ENCODE results near the gene ARF4.

The ARF4 gene

GRCh38 chr3:57544181-57545125 is 52.7 kb downstream of the ARF4 start, which contains the start of gene DNAH12:
Gene DNAH12, minus strand, starts transcription at chr3:57544344. Its CDS starts 1,474 bp downstream, at chr3:57542870.
- H3K9me3 ChIP-seq (replicated peaks; ENCODE audit: insufficient read depth, low read length), result no peaks in the 10 kb centered on the region
- no peaks in the 10 kb centered on the region for H3K36me3 ChIP-seq (replicated peaks; ENCODE audit: insufficient read depth, low read length)
- no peaks in the 10 kb centered on the region for H4K20me1 ChIP-seq (ENCODE audit: insufficient read depth, low read length)
- H3K9me2 ChIP-seq (replicated peaks; ENCODE audit: insufficient read depth, low read length), result no peaks in the 10 kb centered on the region
- no peak within 1 kb of the TSS for H3K4me3 ChIP-seq (ENCODE audit: low read length)
- H2AFZ ChIP-seq (ENCODE audit: low read length), result no peak within 1 kb of the TSS
- DNase-seq, result no peak
- TF ChIP-seq CTCF (IDR thresholded peaks at IDR 0.05; ENCODE audit: low read length) (no peak), EZH2 (optimal IDR thresholded peaks at IDR 0.05; ENCODE audit: low read depth, low read length) (no peak), EZH2phosphoT487 (IDR thresholded peaks at IDR 0.05; ENCODE audit: low read length) (no peak)
- no peak within 1 kb of the TSS for H3K9ac ChIP-seq (ENCODE audit: low read length)
- H3K27me3 ChIP-seq (replicated peaks; ENCODE audit: insufficient read depth, low read length), result no peaks in the 10 kb centered on the region
- no peaks in the 10 kb centered on the region for H3F3A ChIP-seq (ENCODE audit: insufficient read depth, low read length)
- H3K4me2 ChIP-seq (ENCODE audit: low read depth, low read length), result no peak within 1 kb of the TSS
- no peaks in the 10 kb centered on the region for H3K79me2 ChIP-seq (ENCODE audit: low read length)
- H3K27ac ChIP-seq (ENCODE audit: low read length), result no peak within 1 kb of the TSS
- no peaks in the 10 kb centered on the region for H3K4me1 ChIP-seq (ENCODE audit: low read length)

GRCh38 chr3:57538465-57538864 is 58.7 kb downstream of the ARF4 start:
- TF ChIP-seq EZH2phosphoT487 (IDR thresholded peaks at IDR 0.05; ENCODE audit: low read length), result no peak
- TF ChIP-seq EZH2 (optimal IDR thresholded peaks at IDR 0.05; ENCODE audit: low read depth, low read length), result no peak
- Histone ChIP-seq H4K20me1 (ENCODE audit: insufficient read depth, low read length) (no peaks in the 10 kb centered on the region), H3K9ac (ENCODE audit: low read length) (no peak overlapping the region), H3K36me3 (replicated peaks; ENCODE audit: insufficient read depth, low read length) (no peaks in the 10 kb centered on the region), H3K9me3 (replicated peaks; ENCODE audit: insufficient read depth, low read length) (no peaks in the 10 kb centered on the region), H3F3A (ENCODE audit: insufficient read depth, low read length) (no peaks in the 10 kb centered on the region), H3K79me2 (ENCODE audit: low read length) (no peaks in the 10 kb centered on the region), H3K4me3 (ENCODE audit: low read length) (no peak overlapping the region), H3K4me2 (ENCODE audit: low read depth, low read length) (no peak overlapping the region), H2AFZ (ENCODE audit: low read length) (no peak overlapping the region), H3K4me1 (ENCODE audit: low read length) (no peaks in the 10 kb centered on the region), H3K9me2 (replicated peaks; ENCODE audit: insufficient read depth, low read length) (no peaks in the 10 kb centered on the region), H3K27me3 (replicated peaks; ENCODE audit: insufficient read depth, low read length) (no peaks in the 10 kb centered on the region), H3K27ac (ENCODE audit: low read length) (no peak overlapping the region)
- no peak for DNase-seq

- no peak overlapping the region for H2AFZ ChIP-seq (ENCODE audit: low read length)
- H3K9me2 ChIP-seq (replicated peaks; ENCODE audit: insufficient read depth, low read length), result no peaks in the 10 kb centered on the region
- no peaks in the 10 kb centered on the region for H3K4me1 ChIP-seq (ENCODE audit: low read length)
- H3K4me2 ChIP-seq (ENCODE audit: low read depth, low read length), result no peak overlapping the region
- TF ChIP-seq CTCF (IDR thresholded peaks at IDR 0.05; ENCODE audit: low read length) (no peak), EZH2 (optimal IDR thresholded peaks at IDR 0.05; ENCODE audit: low read depth, low read length) (no peak), EZH2phosphoT487 (IDR thresholded peaks at IDR 0.05; ENCODE audit: low read length) (no peak)
- H3K79me2 ChIP-seq (ENCODE audit: low read length), result no peaks in the 10 kb centered on the region
- no peak overlapping the region for H3K4me3 ChIP-seq (ENCODE audit: low read length)
- H3K36me3 ChIP-seq (replicated peaks; ENCODE audit: insufficient read depth, low read length), result no peaks in the 10 kb centered on the region
- no peaks in the 10 kb centered on the region for H3K9me3 ChIP-seq (replicated peaks; ENCODE audit: insufficient read depth, low read length)
- H3K9ac ChIP-seq (ENCODE audit: low read length), result no peak overlapping the region
- H3F3A ChIP-seq (ENCODE audit: insufficient read depth, low read length), result no peaks in the 10 kb centered on the region
- DNase-seq, result no peak
- H3K27me3 ChIP-seq (replicated peaks; ENCODE audit: insufficient read depth, low read length), result no peaks in the 10 kb centered on the region
- no peak overlapping the region for H3K27ac ChIP-seq (ENCODE audit: low read length)
- no peaks in the 10 kb centered on the region for H4K20me1 ChIP-seq (ENCODE audit: insufficient read depth, low read length)
Measured at GRCh38 chr3:57530071-57530608, 67.0 kb downstream of the ARF4 start.
